Heart left ventricle (tissue), 16 donors: Measurements from ENCODE around the gene DEXI. TPM values are rescaled to one million over a fixed set of nuclear protein-coding genes. Genes with fewer than 3 reads are reported as not detected.

Experiments used
- ATAC-seq, 4 donors: fragments of 200-7000 bp; cut with Tn5 transposase; one replicate each; pipeline ENCODE4 v1.9.1; 2020 to 2022; ENCODE audit warnings: moderate library complexity in 4 of 4, mild to moderate bottlenecking in 3 of 4, moderate number of reproducible peaks in 1 of 4
- DNase-seq, 5 donors: peaks; one replicate each; pipeline ENCODE4 v3.0.0-alpha.2; 2020
- H3K27ac ChIP-seq, 12 donors: fragments of 200-600 bp; sonication (generic) in 4 of 12; one replicate each; pipeline versions ENCODE4 v1.5.0 to v1.8.0; 2016 to 2022; ENCODE audit warnings: mild to moderate bottlenecking in 2 of 12
- H3K27me3 ChIP-seq, 9 donors: fragments of 200-600 bp; sonication (generic) in 2 of 9; one replicate each; pipeline versions ENCODE4 v1.5.1 to v1.8.0; 2016 to 2022; ENCODE audit warnings: mild to moderate bottlenecking in 3 of 9
- H3K36me3 ChIP-seq, 9 donors: fragments of 200-600 bp; sonication (generic) in 2 of 9; one replicate each; pipeline versions ENCODE4 v1.5.0 to v1.8.0; 2018 to 2022; ENCODE audit warnings: mild to moderate bottlenecking in 2 of 9
- H3K4me1 ChIP-seq, 12 donors: fragments of 200-600 bp; sonication (generic) in 4 of 12; one replicate each; pipeline versions ENCODE4 v1.5.0 to v1.8.0; 2016 to 2022; ENCODE audit warnings: mild to moderate bottlenecking in 3 of 12
- H3K4me3 ChIP-seq, 12 donors: fragments of 200-600 bp; sonication (generic) in 4 of 12; one replicate each; pipeline versions ENCODE4 v1.5.0 to v1.8.0; 2017 to 2022; ENCODE audit warnings: mild to moderate bottlenecking in 9 of 12, moderate library complexity in 4 of 12
- H3K9me3 ChIP-seq, 12 donors: fragments of 200-600 bp; sonication (generic) in 4 of 12; one replicate each; pipeline versions ENCODE4 v1.5.0 to v1.8.0; 2016 to 2022; ENCODE audit warnings: mild to moderate bottlenecking in 1 of 12
- POLR2A ChIP-seq, 2 donors: fragments of 450-650 bp; IDR thresholded peaks; one replicate each; pipeline ENCODE4 v1.6.1; 2017; ENCODE audit warnings: antibody characterized with exemption in 2 of 2, mild to moderate bottlenecking in 2 of 2, moderate library complexity in 2 of 2
- WGBS, 4 donors: extraction: QIAGEN DNeasy Blood & Tissue Kit in 2 of 4; methylation state at CpG; one replicate each; pipeline versions ENCODE4 v1.1.5 to v1.1.7; 2013 to 2018; 5-methylcytosine and 5-hydroxymethylcytosine counted together
- intact Hi-C, 10 donors: fragments of 100-400 bp; cut with DNase I; formaldehyde crosslinking; loops; one replicate each; pipeline versions ENCODE4 v1.11.1 to v1.14.2; 2022
- polyA plus RNA-seq, 2 donors: library from polyadenylated mRNA; stranded (reverse); fragments of 200-250 nt; gene quantifications; one replicate each; pipeline ENCODE4 v1.2.3, GENCODE V29; 2013
- total RNA-seq, 9 donors: library from RNA; depleted of rRNA in 2 of 9; stranded (reverse); fragments of >200 nt in 2 of 9; fragmentation: NEBNext Ultra II Directional in 3 of 9; extraction: Animal tissue kit (Norgen Biotek cat#: 25700) in 3 of 9; gene quantifications; one replicate each; pipeline versions ENCODE4 v1.1.0 to v1.2.4, GENCODE V29; 2016 to 2023
- TF ChIP-seq, protein P1 (sequence below), 12 donors: fragments of 200-600 bp; sonication (generic) in 4 of 12; IDR thresholded peaks; one replicate each; pipeline versions ENCODE4 v1.5.0 to v1.8.0; 2018 to 2022; ENCODE audit warnings: antibody characterized with exemption in 12 of 12, mild to moderate bottlenecking in 5 of 12
- donor health status: ischemic (EF 13 %, LVEDD 7.1; RV severe dilation, severe dysfunction).
- donor health status: healthy with polysubstance abuse.
- donor health status: DM: no; HTN: yes; CAD: no.
- donor health status: DM: no; HTN: no; CAD: no.
- donor health status: ischemic (EF 25% LVEDD 6.9; RV normal size, moderate dysfunction).
- donor health status: ischemic (EF 25% LVEDD 5.7; RV mildly dilated, moderate dysfunction).
- donor health status: healthy.
- donor health status: DM: yes; HTN: yes; CAD: no.
- donor health status: ischemic (EF 35%, LVEDD 5.7; RV mildly dilated, moderate dysfunction).
- donor health status: nonischemic (EF 11% LVEDD 7.7; RV severe dilation, severe dysfunction).
- donor health status: DM: yes; HTN: yes; CAD: no.
- donor health status: PGD.
- donor health status: ischemic (EF 29% LVEDD 5.4; RV normal size, mild dysfunction).
- donor health status: nonischemic (EF 23%, LVEDD 6.1; RV moderate dilation, normal function).

DEXI gene
- total and polyA plus RNA-seq, 11 donors: 57.2 to 141 (median 90.8) TPM

DNA sequence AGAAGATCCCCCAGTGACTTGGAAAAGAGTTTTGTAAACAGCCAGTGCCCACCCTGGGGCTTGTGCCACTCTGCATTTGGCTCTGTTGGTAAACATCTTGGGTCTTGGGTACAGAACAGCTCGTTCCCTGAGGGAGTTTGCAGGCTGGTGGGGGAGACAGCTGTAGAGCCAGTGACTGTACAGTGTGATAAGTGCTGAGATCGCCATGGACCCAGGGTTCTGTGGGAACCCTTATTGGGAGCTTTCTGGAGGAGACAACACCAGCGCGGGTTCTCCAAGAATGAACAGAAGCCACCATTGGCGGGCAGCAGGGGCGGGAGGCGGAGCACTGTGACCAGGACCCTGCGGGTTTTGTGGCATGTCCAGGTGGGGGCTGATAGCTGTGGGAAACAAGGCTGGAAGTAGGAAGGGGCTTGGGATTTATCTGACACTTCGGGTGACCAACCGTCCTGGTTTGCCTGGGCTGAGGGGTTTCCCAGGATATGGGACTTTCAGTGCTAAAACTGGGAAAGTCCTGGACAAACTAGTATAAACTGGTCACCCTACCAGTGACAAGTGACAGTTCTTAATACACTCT is 5.0 kb upstream of the DEXI start:
- no peaks in the 10 kb centered on the region for H3K9me3 ChIP-seq
- intact Hi-C loops: no loop called here
- H3K4me3 ChIP-seq: no peak overlapping the region
- peaks cover 8 to 60% (median 30%) of the 10 kb centered on the region in 12 donors for H3K4me1 ChIP-seq
- H3K27me3 ChIP-seq: no peaks in the 10 kb centered on the region
- 76 to 83% (median 77%) methylated on average over 9 to 10 of the region's 10 CpGs for WGBS, 4 donors
- no peak overlapping the region for H3K27ac ChIP-seq
- TF ChIP-seq, protein P1, sequence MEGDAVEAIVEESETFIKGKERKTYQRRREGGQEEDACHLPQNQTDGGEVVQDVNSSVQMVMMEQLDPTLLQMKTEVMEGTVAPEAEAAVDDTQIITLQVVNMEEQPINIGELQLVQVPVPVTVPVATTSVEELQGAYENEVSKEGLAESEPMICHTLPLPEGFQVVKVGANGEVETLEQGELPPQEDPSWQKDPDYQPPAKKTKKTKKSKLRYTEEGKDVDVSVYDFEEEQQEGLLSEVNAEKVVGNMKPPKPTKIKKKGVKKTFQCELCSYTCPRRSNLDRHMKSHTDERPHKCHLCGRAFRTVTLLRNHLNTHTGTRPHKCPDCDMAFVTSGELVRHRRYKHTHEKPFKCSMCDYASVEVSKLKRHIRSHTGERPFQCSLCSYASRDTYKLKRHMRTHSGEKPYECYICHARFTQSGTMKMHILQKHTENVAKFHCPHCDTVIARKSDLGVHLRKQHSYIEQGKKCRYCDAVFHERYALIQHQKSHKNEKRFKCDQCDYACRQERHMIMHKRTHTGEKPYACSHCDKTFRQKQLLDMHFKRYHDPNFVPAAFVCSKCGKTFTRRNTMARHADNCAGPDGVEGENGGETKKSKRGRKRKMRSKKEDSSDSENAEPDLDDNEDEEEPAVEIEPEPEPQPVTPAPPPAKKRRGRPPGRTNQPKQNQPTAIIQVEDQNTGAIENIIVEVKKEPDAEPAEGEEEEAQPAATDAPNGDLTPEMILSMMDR (IDR thresholded peaks at IDR 0.05): no peak
- no peak for TF ChIP-seq POLR2A (IDR thresholded peaks at IDR 0.05)
- DNase-seq (peak in 1 of 5 donors; percentile 18), ATAC-seq (no peak)
- H3K36me3 ChIP-seq: no peaks in the 10 kb centered on the region

DNA sequence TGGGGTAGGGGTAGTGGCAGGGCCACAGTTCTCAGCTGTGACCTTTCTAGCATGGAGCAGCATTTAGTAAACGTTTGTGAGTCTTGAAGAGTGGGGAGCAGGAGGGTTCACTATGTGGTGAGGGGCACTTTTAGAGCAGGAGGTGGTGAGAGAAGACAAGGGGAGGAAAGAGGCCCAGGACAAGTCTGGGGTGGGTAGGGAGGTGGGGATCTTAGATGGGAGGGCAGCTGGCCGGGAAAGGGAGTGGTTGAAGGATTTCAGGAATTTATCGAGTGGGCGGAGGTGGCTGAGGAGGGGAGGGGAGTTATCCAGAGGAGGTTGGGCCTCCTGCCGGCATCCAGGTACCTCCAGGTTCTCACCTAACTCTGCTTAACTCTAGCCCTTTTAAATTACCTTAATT is 4.0 kb upstream of the DEXI start:
- intact Hi-C loops: no loop called here
- TF ChIP-seq, protein P1 (IDR thresholded peaks at IDR 0.05): no peak
- no peak for TF ChIP-seq POLR2A (IDR thresholded peaks at IDR 0.05)

DNA sequence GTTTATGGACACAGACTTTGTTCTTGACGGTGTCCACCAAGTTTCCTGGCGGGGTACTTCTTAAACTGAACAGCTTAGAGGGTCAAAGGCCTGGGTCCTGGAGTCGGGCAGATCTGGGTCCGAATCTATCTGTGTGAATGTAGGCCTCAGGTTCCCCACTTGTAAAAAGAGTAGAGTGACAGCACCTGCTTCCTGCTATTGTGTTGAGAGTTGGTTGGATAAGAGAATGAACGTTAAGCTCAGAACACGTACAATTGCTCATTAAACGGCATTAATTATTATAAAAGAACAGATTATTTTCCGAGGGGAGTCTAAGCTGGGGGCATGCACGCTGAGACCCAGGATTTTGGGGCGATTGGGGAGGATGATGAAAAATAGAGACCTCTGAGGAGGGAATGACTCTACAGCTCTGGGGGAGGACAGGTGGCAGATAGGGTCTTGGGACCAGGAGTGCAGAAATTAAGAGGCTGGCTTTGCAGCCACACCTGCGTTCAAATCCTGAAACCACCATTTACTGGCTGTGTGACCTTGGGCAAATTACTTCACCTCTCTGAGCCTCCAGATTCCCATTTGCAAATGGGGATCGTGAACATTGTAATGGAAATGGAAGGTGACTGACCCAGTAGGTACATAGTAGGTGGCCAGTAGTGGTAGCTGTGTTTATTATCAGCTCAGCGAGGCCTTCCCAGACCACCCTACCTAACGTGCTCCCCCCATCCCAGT is 3.0 kb upstream of the DEXI start:
- H3K4me1 ChIP-seq: peaks cover 8 to 64% (median 38%) of the 10 kb centered on the region in 12 donors
- peak overlapping the region in 9 of 12 donors; percentile 38 to 96 (median 84) for H3K27ac ChIP-seq
- H3K36me3 ChIP-seq: no peaks in the 10 kb centered on the region
- no peak for DNase-seq
- 35 to 41% (median 36%) methylated on average over 14 of the region's 14 CpGs for WGBS, 4 donors
- no peaks in the 10 kb centered on the region for H3K27me3 ChIP-seq
- no peaks in the 10 kb centered on the region for H3K9me3 ChIP-seq
- peak overlapping the region; percentile 63 to 99 (median 89) for H3K4me3 ChIP-seq
- TF ChIP-seq, protein P1 (IDR thresholded peaks at IDR 0.05): no peak
- TF ChIP-seq POLR2A (IDR thresholded peaks at IDR 0.05): no peak
- intact Hi-C loops: no loop called here
- no peak for ATAC-seq

More for the DNA sequence above, 4.0 kb upstream of the DEXI start:
- ATAC-seq: no peak
- H3K4me1 ChIP-seq: peaks cover 8 to 61% (median 31%) of the 10 kb centered on the region in 12 donors
- no peaks in the 10 kb centered on the region for H3K27me3 ChIP-seq
- H3K27ac ChIP-seq: no peak overlapping the region
- peak overlapping the region in 2 of 12 donors; percentile 85 to 94 for H3K4me3 ChIP-seq
- H3K9me3 ChIP-seq: no peaks in the 10 kb centered on the region
- peak in 1 of 5 donors; percentile 23 for DNase-seq
- WGBS, 4 donors: 43 to 51% (median 50%) methylated on average over 5 of the region's 5 CpGs
- no peaks in the 10 kb centered on the region for H3K36me3 ChIP-seq
